PC-9 (cell line): ENCODE measurements around the gene RGS9. TPM values are rescaled to one million over a fixed set of nuclear protein-coding genes. Genes with fewer than 3 reads are reported as not detected.

Source experiments
- BruUV-seq: library from RNA; stranded (reverse); fragments of 400-500 nt; replicated peaks from 2 replicates; lab custom pipeline; 2021; lab: Mats Ljungman, UMichigan
- CTCF ChIA-PET: fragments of 300-600 bp; sonication (Branson Sonifier 250); formaldehyde crosslinking; loops from one replicate; lab custom pipeline; 2022; ENCODE audit warnings: antibody characterized with exemption; lab: Charles Lee
- POLR2A ChIA-PET: fragments of 300-600 bp; sonication (Branson Sonifier 250); formaldehyde crosslinking; loops from one replicate; lab custom pipeline; 2022; ENCODE audit warnings: antibody characterized with exemption; ENCODE audit not compliant: unreplicated experiment; lab: Charles Lee
- DNase-seq, 2 experiments: peaks; one replicate each; pipeline versions ENCODE4 v3.0.0 to v3.0.0-alpha.2; 2015 to 2022; ENCODE audit warnings: mixed read lengths in 1 of 2
- H2AFZ ChIP-seq: fragments of 200-600 bp; sonication (generic); 2 replicates; pipeline ENCODE4 v1.8.1; 2017; ENCODE audit warnings: antibody characterized with exemption
- H3F3A ChIP-seq: fragments of 200-600 bp; sonication (generic); 2 replicates; pipeline ENCODE4 v1.8.1; 2017; ENCODE audit warnings: antibody characterized with exemption, mild to moderate bottlenecking, low read depth; ENCODE audit not compliant: insufficient read depth
- H3K27ac ChIP-seq: fragments of 200-600 bp; sonication (generic); 2 replicates; pipeline ENCODE4 v1.6.1; 2016; ENCODE audit warnings: mixed run types
- H3K27me3 ChIP-seq: fragments of 200-600 bp; sonication (generic); 2 replicates; pipeline ENCODE4 v1.6.1; 2016; ENCODE audit warnings: low read depth, mixed run types; ENCODE audit not compliant: insufficient read depth
- H3K36me3 ChIP-seq: fragments of 200-600 bp; sonication (generic); 2 replicates; pipeline ENCODE4 v1.6.1; 2016; ENCODE audit warnings: low read depth, mixed run types
- H3K4me1 ChIP-seq: fragments of 200-600 bp; sonication (generic); replicated peaks from 2 replicates; pipeline ENCODE4 v1.6.1; 2016; ENCODE audit warnings: mixed run types; ENCODE audit not compliant: insufficient read depth
- H3K4me2 ChIP-seq: fragments of 200-600 bp; sonication (generic); 2 replicates; pipeline ENCODE4 v1.6.1; 2017; ENCODE audit warnings: mixed run types
- H3K4me3 ChIP-seq: fragments of 200-600 bp; sonication (generic); 2 replicates; pipeline ENCODE4 v1.6.1; 2016; ENCODE audit warnings: mixed run types
- H3K79me2 ChIP-seq: fragments of 200-600 bp; sonication (generic); 2 replicates; pipeline ENCODE4 v1.6.1; 2017; ENCODE audit warnings: low read depth, mixed run types
- H3K9me2 ChIP-seq: fragments of 200-600 bp; sonication (generic); 2 replicates; pipeline ENCODE4 v1.8.1; 2017; ENCODE audit warnings: mild to moderate bottlenecking; ENCODE audit not compliant: insufficient read depth
- H3K9me3 ChIP-seq: fragments of 200-600 bp; sonication (generic); 2 replicates; pipeline ENCODE4 v1.8.1; 2016; ENCODE audit warnings: low read depth; ENCODE audit not compliant: insufficient read depth
- H4K20me1 ChIP-seq: fragments of 200-600 bp; sonication (generic); 2 replicates; pipeline ENCODE4 v1.8.1; 2017; ENCODE audit not compliant: insufficient read depth
- EZH2 ChIP-seq: fragments of 200-600 bp; sonication (generic); IDR thresholded peaks from 2 replicates; pipeline ENCODE4 v1.8.0; 2017; ENCODE audit warnings: antibody characterized with exemption, low read depth
- intact Hi-C: fragments of 100-400 bp; cut with micrococcal nuclease; formaldehyde crosslinking; loops from one replicate; pipeline ENCODE4 v1.10.0; 2022; ENCODE audit not compliant: unreplicated experiment
- total RNA-seq: library from RNA; stranded (reverse); gene quantifications from 2 replicates; pipeline ENCODE4 v1.2.3, GENCODE V29; 2021
- TF ChIP-seq, protein P1 (sequence below): fragments of 200-600 bp; sonication (generic); conservative IDR thresholded peaks from 2 replicates; pipeline ENCODE4 v1.6.1; 2017; ENCODE audit warnings: mixed run types, antibody characterized with exemption, mild to moderate bottlenecking, moderate library complexity

Gene RGS9
- total RNA-seq, 1 experiment from 2014 or later, result 6.1 TPM

GRCh38 chr17:65131946-65132345, 5.2 kb upstream of the RGS9 start:
- H2AFZ ChIP-seq, result no peak overlapping the region
- ChIA-PET POLR2A (interaction anchor here (0.6 kb wide), 1 partner anchor 28 kb away, joined by 13 read pairs; no protein-coding TSS in a partner anchor), CTCF (interaction anchor here (0.6 kb wide), 1 partner anchor 1250 kb away, joined by 3 read pairs; the partner anchor contains the start of gene GH2)

DNA sequence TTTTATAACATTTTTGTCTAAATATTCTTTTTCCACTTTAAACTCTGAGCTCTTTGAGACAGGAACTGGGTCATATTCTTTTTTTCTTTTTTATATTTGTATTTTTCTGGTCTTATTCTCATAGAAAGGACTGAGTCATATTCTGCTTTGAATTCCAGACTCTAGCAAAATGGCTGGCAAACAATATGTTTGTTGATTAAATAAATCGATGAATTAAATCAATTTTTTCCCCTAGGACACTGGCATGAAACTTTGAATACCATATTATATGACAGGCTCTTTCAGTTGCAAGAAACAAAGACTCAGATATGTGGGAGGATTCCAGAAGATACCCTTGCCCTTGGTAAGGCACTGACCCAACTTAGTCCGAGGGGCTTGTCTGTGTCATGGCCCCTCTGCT, 3.1 kb upstream of the RGS9 start:
- intact Hi-C loops, result no loop called here
- no peak overlapping the region for H3K4me2 ChIP-seq
- H3K4me3 ChIP-seq, result no peak overlapping the region
- H3K36me3 ChIP-seq, result no peaks in the 10 kb centered on the region
- BruUV-seq, result no TSS peak
- no peak overlapping the region for H2AFZ ChIP-seq
- no peaks in the 10 kb centered on the region for H4K20me1 ChIP-seq
- no peak overlapping the region for H3K27ac ChIP-seq
- no peaks in the 10 kb centered on the region for H3K79me2 ChIP-seq
- DNase-seq, result no peak
- no peaks in the 10 kb centered on the region for H3K9me3 ChIP-seq
- POLR2A ChIA-PET, result no interaction called here
- H3K9me2 ChIP-seq, result no peaks in the 10 kb centered on the region
- CTCF ChIA-PET, result no interaction called here
- TF ChIP-seq, protein P1, sequence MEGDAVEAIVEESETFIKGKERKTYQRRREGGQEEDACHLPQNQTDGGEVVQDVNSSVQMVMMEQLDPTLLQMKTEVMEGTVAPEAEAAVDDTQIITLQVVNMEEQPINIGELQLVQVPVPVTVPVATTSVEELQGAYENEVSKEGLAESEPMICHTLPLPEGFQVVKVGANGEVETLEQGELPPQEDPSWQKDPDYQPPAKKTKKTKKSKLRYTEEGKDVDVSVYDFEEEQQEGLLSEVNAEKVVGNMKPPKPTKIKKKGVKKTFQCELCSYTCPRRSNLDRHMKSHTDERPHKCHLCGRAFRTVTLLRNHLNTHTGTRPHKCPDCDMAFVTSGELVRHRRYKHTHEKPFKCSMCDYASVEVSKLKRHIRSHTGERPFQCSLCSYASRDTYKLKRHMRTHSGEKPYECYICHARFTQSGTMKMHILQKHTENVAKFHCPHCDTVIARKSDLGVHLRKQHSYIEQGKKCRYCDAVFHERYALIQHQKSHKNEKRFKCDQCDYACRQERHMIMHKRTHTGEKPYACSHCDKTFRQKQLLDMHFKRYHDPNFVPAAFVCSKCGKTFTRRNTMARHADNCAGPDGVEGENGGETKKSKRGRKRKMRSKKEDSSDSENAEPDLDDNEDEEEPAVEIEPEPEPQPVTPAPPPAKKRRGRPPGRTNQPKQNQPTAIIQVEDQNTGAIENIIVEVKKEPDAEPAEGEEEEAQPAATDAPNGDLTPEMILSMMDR, result no peak
- no peak for TF ChIP-seq EZH2
- H3K4me1 ChIP-seq, result peaks cover 11% of the 10 kb centered on the region; the same call in 1 of the 2 replicates
- peaks cover 7% of the 10 kb centered on the region; the same call in 1 of the 2 replicates for H3K27me3 ChIP-seq
- H3F3A ChIP-seq, result peaks cover 7% of the 10 kb centered on the region; the same call in 1 of the 2 replicates

More at GRCh38 chr17:65131946-65132345, 5.2 kb upstream of the RGS9 start:
- H3K4me1 ChIP-seq, result 0 out of 2 replicates have a peak, but pooled peaks cover 5% of the 10 kb centered on the region
- H3K4me3 ChIP-seq, result no peak overlapping the region
- H3K9me2 ChIP-seq, result no peaks in the 10 kb centered on the region
- TF ChIP-seq, protein P1, result no peak
- no peak for TF ChIP-seq EZH2
- DNase-seq, result no peak
- intact Hi-C loops, result no loop called here
- no peak overlapping the region for H3K4me2 ChIP-seq
- peaks cover 7% of the 10 kb centered on the region; the same call in 1 of the 2 replicates for H3F3A ChIP-seq
- no peaks in the 10 kb centered on the region for H3K27me3 ChIP-seq
- no peaks in the 10 kb centered on the region for H3K79me2 ChIP-seq
- no peaks in the 10 kb centered on the region for H3K9me3 ChIP-seq
- H3K27ac ChIP-seq, result no peak overlapping the region
- no peaks in the 10 kb centered on the region for H4K20me1 ChIP-seq
- no TSS peak for BruUV-seq
- H3K36me3 ChIP-seq, result no peaks in the 10 kb centered on the region

DNA sequence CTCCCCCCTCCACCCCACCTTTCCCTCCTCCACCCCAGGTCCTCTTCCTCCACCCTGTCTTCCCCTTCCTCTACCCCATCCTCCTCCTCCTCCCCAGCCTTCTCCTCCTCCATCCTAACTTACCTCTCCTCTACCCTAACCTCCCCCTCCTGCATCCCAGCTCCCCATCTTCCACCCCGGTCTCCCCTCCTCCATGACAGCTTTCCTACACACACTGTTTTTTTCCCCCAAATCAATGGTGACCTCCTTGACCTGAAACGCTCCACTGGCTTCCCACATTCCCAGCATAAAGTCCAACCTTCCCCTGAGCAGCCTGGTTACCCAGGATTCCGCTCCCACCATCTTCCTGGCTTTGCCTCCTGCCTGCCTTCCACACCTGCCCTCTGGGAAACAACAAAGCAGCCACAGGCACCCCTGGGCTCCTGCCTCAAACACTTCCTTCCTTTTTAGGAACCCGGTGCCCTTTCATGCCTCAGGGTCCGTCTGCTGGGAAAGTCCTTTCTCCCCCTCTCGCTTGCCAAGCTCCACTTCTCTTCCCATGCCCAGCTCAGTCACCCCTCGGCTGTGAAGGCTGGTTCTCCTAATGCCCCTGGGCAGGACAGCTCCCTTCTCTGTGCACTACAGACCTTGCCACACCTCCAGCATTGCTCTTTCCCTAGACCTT, 2.1 kb downstream of the RGS9 start:
- no TSS peak for BruUV-seq
- Histone ChIP-seq H3K4me3 (no peak overlapping the region), H4K20me1 (no peaks in the 10 kb centered on the region), H3K4me1 (peaks cover 11% of the 10 kb centered on the region; the same call in 1 of the 2 replicates), H3K36me3 (no peaks in the 10 kb centered on the region), H2AFZ (no peak overlapping the region), H3K79me2 (no peaks in the 10 kb centered on the region), H3K9me3 (no peaks in the 10 kb centered on the region), H3F3A (peaks cover 7% of the 10 kb centered on the region; the same call in 1 of the 2 replicates), H3K27me3 (peaks cover 10% of the 10 kb centered on the region; the same call in 1 of the 2 replicates), H3K27ac (no peak overlapping the region), H3K9me2 (no peaks in the 10 kb centered on the region), H3K4me2 (no peak overlapping the region)
- TF ChIP-seq, protein P1, result no peak
- TF ChIP-seq EZH2, result no peak
- intact Hi-C loops, result no loop called here
- ChIA-PET CTCF (no interaction called here), POLR2A (no interaction called here)
- no peak for DNase-seq
